GM19238 (cell line): Measurements from ENCODE around the gene LRRC55.

Experiments used
- DNase-seq: peaks from one replicate; pipeline ENCODE4 v3.0.0; 2011; ENCODE audit warnings: low spot score; ENCODE audit not compliant: insufficient read length

Gene LRRC55

GRCh38 chr11:57200917-57201316, 19.2 kb downstream of the LRRC55 start:
- no peak for DNase-seq

DNA sequence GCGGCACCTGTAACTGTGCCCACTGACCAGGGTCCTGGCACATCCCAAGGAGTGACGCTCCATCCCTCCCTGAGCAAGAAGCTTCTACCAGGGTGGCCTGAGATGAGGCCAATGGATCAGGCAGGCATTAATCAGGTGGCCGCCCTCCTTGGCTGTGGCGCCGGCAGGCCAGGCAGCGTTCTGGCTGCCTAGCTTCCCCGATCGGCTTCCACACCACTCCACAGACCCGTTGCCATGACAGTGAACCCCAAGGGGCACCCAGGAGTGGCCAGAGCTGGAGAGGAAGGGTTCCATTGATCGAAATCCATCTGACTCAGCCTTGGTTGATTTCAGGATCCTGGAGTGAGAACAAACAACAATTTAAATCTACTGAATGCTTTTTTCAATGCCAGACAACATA, 20.5 kb downstream of the LRRC55 start:
- DNase-seq: no peak

DNA sequence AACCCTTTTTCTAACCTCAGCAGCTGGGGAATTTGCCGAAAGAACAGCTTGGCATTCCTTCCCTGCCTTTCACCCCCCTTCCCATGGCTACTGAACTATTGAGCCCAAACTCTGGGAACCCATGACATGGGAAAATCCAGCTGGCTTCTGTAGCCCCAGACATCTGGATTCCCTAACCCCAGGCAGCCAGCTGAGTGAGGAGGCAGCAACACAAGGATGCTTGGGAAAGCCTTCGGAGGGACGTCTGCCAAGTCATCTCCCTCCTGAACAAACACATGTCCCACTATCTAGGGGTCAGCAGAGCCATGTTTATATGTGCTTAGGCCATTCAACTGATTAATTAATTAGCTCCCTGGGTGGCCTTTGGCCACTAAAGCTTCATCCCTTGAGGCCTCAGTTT, 21.6 kb downstream of the LRRC55 start:
- no peak for DNase-seq

GRCh38 chr11:57203882-57204480, 22.2 kb downstream of the LRRC55 start:
- DNase-seq: no peak

DNA sequence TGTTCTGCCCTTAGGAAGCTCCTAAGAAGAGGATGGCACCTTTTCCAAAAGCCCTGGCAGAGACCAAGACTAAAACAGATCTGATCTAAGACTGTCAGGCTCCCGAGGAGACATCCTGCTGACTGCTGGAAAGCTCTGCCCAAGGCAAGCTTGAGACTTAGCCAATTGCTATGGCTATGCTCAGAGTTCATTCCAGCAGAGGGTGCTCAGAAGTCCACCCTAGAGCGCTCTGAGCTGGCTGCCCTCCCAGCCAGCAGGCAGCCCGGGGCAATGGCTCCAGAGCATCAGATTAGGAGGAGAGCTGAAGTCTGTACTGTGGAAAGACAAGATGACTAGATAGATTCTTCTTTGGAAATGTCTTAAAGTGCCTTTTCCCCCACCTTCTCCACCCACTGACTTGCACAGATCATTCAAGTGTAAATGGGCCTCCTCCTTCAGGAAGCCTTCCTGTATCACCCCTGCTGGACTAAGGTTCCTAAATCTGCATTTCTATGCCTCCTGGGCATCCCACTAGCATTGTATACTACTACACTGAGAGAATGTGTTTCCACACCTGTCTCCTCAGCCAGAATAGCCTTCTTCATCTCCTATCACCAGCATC, 23.4 kb downstream of the LRRC55 start:
- DNase-seq: no peak

- DNase-seq: no peak
These were observed 25.4 kb downstream of the LRRC55 start for GRCh38 chr11:57207168-57207567.

DNA sequence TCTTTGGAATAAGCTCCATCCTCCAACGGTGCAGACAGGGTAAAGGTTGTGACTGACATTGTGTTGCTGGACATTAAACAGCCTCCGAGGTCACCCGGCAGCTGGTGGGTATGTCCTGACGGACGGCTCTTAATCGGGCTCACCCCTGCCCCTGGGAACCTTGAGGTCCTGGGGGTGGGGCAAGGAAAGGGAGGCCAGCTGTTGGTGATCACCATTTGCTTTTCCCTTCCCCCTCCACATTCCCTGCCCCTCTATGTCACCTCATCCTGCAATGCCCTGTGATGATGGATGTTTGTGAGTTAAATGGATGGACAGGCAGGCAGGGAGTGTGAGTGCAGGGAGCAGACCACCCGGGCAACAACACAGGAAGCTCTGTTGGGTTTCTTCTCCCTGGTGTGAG, 29.0 kb downstream of the LRRC55 start:
- no peak for DNase-seq

DNA sequence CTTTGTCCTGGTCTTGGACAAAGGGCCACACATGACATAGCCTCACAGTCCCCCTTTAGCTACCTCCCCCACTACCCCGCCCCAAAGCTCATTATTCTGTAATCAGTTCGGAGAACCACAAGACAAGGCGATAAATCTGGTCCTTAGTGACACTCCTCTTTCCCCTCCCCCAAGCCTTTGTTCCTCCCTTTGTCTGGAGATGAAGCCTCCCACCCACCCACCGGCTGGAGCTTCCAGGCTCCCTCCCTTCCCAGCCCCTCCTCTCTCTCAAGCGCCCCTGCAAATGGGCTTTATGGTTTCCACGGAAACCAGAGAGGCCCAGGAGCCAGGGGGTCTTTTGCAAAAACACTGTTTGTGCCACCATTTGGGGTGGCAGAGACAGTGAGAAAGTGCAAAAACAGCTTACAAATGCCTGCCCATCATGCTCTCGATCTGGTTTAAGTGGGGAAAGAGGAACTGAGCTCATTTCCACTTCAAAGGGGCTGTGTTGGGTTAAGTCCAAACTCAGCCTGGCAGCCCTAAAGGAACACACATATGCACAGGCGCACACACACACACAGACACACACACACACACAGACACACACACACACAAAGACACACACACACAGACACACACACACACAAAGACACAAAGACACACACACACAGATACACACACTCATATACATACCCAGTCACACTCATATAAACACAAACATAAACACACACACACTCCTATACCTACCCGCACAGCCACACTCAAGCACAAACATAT, 31.8 kb downstream of the LRRC55 start:
- no peak for DNase-seq

GRCh38 chr11:57214098-57214417, 32.3 kb downstream of the LRRC55 start:
- no peak for DNase-seq

- DNase-seq: no peak
These were observed 32.7 kb downstream of the LRRC55 start for GRCh38 chr11:57214494-57214893.

- no peak for DNase-seq
These were observed 34.7 kb downstream of the LRRC55 start for GRCh38 chr11:57216463-57216862.

- DNase-seq: no peak
These were observed 35.3 kb downstream of the LRRC55 start for GRCh38 chr11:57217053-57217452.

- DNase-seq: no peak
These were observed 37.4 kb downstream of the LRRC55 start for GRCh38 chr11:57219021-57219627.

GRCh38 chr11:57222239-57222638, 40.5 kb downstream of the LRRC55 start:
- DNase-seq: no peak

DNA sequence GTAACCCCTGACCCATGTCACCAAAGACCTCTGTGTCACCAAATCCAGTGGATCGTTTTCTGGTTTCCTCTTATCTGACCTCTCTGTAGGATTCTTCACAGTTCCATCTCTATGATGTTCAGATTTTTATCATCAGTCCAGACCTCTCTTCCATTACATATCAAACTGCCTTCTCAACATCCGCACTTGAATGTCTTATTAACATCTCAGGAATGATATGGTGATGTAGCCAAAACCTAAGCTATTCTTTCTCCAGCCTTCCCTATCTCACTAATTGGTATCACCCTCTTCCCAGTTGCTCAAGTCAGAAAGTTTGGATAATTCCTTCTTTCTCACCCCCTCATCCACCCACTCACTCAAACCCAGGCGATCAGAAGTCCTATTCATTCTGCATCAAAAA, 41.8 kb downstream of the LRRC55 start:
- no peak for DNase-seq

GRCh38 chr11:57224128-57224527, 42.4 kb downstream of the LRRC55 start:
- no peak for DNase-seq

- DNase-seq: no peak
These were observed 42.8 kb downstream of the LRRC55 start for GRCh38 chr11:57224537-57224936.

- no peak for DNase-seq
These were observed 46.8 kb downstream of the LRRC55 start for GRCh38 chr11:57228600-57228999.

DNA sequence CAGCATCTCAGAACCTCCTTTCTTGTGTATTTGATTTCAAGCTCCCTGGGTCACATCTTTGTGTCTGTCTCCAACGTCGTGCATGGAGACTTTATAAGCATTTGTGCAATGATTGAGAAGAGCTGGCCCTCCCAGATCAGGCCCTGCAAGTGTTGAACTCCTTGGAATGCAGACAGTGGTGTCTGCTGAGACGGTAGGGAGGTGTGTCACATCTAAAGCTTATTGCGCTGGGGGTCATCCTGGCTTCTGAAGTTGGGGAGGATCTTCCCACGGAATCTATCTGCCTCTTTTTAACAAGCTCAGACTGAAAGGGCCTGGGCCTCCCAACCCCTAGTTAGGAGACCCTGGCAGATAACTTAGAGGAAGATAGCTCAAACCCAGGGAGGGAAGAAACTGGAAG, 48.6 kb downstream of the LRRC55 start:
- DNase-seq: no peak

- DNase-seq: no peak
These were observed 49.2 kb downstream of the LRRC55 start for GRCh38 chr11:57230791-57231538.

DNA sequence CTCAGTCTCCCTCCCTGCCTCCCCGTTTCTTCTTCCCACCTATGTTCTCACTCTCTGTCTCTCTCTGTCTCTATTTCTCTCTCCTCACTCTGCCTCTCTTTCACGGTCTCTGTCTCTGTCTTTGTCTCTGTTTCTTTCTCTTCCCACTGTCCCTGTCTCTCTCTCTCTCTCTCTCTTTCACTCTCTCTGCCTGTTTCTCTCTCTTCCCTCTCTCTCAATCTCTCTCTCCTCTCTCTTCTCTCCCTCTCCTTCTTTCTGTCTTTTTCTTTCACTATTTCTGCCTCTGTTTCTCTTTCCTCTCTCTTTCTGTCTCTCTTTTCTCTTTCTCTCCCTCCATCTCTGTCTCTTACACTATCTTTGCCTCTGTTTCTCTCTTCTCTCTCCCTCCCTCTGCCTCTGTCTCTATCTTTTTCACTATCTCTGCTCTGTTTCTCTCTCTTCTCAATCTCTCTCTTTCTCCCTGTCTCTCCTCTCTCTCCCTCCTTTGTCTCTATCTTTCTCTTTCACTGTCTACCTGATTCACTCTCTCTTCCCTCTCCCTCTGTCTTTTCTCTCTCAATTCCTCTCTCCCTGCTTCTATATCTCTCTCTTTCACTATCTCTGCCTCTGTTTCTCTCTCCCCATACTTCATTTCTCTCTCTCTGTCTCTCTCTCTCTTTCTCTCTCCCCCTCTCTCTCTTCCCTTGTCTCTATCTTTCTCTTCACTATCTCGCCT, 49.9 kb downstream of the LRRC55 start:
- DNase-seq: no peak
